ENCODE results near the gene GPR84.
A peak's percentile ranks its signal among the peaks of the same experiment; 100 is the strongest.

The GPR84 gene

DNA sequence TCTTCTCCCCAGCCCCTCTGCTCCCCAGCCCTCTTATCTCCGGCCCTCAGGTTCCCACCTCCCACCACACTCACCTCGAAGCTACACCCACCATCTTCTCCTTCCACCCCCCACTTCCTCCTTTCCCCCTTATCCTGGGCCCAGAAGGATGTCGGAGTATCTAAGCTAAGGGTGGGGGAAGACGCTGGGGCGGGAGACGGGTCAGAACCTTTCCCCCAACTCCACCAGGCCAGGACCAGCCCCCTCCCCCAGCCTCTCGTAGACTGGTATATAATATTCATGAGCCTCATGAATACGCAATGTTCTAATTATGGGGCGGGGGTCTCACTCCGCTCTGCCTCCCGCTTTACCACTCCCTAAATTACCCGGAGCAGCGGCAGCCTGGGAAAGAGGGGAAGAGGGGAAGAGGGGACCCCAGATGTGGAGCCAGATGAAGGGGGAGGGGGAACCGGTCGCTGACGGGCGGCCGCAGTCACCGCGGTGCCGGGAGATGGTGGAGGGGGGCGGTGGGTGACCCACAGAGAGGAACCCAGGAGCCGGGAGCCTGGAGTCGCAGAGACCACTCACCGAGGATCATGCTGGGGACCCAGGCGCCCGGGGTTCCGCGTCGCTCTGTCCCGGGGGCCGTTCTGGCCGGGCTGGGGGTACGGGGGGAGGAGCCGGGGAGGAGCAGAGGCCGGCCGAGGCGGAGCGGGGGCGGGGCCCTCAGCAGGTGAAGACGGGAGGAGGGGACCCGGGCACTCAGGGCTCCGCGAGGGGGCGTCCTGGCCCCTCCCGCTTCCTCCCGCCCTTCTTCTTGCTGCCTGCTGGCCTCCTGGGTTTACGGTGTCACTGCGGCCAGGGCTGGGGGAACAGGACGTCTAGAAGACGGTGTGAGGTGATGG lies 26.6 kb upstream of the GPR84 start:
- peak; percentile 36 for DNase-seq (ENCODE audit: low read depth)

GRCh38 chr12:54390176-54390667 lies 25.9 kb upstream of the GPR84 start:
- DNase-seq (ENCODE audit: low read depth) = no peak

- DNase-seq (ENCODE audit: low read depth) = no peak
These were observed 25.4 kb upstream of the GPR84 start for GRCh38 chr12:54389607-54390175.

- DNase-seq (ENCODE audit: low read depth) = no peak
These were observed 24.8 kb upstream of the GPR84 start for GRCh38 chr12:54389134-54389508.

DNA sequence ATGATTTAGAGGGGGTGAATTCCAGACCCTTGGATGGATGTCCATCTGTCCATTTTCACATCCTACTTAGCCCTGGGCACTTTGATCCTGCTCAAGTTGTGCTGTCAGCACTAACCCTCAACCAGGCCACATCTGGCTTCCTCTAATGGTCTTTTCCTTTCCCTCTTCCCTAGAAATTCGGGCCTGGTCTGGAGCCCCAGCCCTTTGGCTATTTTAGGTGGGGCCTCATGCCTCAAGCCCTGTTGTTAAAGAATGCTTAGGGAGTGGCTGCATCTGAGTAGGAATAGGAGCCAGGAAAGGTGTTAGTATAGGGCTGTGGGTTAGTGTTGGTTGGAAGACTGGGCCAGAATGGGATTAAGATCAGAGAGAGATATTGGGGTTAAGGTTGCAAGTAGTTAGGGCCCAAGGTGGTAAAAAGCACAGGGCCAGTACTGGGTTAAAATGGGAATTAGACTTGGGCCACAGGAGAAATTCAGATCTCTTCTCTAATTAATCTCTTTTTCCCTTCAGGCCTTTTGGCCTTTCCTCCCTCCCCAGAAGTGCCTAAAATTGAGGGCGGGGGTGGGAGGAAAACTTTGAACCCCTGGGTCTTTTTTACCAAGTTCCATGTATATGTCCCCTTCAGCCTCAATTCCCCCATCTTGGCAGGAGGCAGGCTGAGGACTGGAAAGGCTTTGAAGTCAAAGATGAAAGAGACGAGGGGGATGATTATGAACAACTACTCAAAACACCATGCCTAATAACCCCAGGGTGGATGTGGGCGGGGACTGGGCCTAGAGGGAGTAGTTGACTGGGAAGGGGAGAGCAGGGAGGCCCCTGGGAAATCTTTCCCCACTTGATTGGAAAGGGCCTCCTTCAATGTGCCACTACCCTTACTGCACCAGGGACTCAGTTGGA lies 24.2 kb upstream of the GPR84 start:
- DNase-seq (ENCODE audit: low read depth) = no peak

- DNase-seq (ENCODE audit: low read depth) = no peak
These were observed 22.8 kb upstream of the GPR84 start for GRCh38 chr12:54387114-54387467.

DNA sequence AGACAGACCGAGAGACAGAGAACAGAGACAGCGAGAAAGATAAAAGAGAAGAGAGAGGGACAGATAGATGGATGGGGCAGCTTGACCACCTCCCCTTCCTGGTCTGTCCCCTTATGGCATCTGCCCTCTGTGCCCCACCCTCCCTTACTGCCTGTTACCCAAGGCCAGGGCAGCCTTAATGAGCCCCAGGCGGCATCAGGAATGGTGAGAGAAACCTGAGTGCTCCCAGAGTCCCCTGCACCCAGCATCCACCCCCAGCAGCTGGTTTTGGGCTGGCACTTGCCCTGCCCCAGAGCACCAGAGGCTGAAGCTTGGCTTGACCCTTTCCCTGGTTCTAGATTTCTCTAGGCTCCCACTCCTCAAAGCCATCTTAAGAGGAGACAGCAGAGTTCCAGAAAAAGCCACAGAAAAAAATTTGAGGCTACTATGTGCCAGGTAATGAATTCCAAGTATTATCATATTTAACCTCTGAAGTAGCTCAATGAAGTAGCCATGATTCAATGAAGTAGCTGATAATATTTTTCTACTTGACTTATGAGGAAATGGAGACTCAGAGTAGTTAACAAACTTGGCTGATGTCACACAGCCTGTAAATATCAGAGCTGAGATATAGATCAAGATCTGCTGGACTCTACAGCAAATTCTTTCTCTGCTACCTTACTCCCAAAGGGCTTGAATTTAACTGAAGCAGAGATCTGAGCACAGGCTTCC lies 22.3 kb upstream of the GPR84 start:
- no peak for DNase-seq (ENCODE audit: low read depth)

DNA sequence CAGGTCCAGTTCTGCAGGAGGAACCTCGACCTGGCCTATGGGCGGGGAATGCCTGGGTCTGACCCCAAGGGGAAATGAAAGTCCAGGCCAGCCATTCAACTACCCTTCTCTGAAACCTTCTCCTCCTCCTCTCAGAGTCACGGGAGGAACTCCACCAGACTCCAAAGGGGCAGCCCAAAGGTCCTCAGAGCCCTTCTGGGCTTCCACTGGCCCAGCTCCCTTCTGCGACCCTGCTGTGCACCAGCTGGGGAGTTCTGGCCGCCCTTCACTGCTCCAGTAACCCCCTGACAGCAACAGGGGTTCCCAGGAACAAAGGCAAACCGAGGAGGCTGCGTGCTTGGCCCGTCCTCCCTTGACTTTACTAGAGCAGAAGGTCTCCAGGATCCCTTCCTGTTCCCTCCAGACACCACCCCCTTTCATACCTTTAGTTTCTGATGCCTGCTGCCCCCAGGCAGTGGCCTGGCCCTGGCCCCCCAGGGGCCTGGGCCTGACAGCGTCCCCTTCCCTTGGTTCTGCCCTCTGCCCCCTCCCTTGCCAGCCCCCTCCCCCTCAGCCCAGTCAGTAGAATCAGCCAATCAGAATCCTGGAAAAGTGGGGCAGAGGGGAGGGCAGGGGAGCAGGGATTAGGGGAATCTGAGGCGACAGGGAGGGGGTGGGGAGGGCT lies 21.1 kb upstream of the GPR84 start:
- DNase-seq (ENCODE audit: low read depth) = no peak

DNA sequence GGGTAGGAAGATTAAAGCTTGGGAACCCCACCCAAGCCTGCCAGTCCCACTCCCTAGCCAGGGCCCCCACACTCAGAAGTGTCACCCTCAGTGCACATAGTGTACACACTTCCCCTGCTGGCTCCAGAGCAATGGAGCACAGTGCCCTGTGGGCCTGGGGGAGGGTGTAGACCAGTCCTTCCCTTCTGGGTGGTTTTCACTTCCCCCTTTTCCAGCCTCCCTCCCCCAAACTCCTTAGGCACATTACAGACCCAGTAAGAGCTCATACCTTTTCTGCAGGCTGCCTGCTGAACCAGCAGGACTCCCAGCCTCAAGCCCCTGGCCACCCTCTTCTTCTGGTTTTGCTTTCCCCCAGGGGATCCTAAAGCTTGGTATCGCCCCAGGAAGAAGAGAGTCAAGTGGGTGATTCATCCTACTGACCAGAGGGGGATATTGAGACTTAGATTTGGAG lies 20.3 kb upstream of the GPR84 start, which contains the start of gene ZNF385A:
Gene ZNF385A (minus strand): TSS at position 143 of the 451 bp plus-strand sequence. CDS start 219 bp downstream, outside the sequence.
- no peak for DNase-seq (ENCODE audit: low read depth)

DNA sequence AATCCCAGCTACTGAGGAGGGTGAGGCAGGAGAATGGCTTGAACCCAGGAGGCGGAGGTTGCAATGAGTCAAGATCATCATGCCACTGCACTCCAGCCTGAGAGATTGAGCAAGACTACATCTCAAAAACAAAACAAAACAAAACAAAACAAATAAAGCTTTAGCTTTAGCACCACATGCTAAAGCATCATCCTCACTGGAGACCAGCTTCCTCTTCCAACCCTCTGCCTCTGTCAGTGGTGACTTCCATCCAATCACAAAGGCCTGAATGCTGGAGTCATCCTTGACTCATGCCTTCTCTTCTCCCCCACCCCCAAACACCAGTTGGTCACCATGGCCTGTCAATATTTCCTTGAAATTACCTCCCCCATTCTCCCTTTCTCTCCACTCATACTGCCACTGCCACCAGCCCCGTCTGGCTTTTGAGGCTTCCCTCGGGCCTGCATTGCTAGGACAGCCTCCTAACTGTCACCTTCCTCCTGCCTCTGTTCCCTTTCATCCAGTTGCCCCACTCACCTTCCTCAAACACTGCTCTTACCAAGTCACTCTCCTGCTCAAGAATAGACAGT lies 18.8 kb upstream of the GPR84 start:
- no peak for DNase-seq (ENCODE audit: low read depth)

GRCh38 chr12:54381136-54381535 lies 16.9 kb upstream of the GPR84 start:
- no peak for DNase-seq (ENCODE audit: low read depth)

DNA sequence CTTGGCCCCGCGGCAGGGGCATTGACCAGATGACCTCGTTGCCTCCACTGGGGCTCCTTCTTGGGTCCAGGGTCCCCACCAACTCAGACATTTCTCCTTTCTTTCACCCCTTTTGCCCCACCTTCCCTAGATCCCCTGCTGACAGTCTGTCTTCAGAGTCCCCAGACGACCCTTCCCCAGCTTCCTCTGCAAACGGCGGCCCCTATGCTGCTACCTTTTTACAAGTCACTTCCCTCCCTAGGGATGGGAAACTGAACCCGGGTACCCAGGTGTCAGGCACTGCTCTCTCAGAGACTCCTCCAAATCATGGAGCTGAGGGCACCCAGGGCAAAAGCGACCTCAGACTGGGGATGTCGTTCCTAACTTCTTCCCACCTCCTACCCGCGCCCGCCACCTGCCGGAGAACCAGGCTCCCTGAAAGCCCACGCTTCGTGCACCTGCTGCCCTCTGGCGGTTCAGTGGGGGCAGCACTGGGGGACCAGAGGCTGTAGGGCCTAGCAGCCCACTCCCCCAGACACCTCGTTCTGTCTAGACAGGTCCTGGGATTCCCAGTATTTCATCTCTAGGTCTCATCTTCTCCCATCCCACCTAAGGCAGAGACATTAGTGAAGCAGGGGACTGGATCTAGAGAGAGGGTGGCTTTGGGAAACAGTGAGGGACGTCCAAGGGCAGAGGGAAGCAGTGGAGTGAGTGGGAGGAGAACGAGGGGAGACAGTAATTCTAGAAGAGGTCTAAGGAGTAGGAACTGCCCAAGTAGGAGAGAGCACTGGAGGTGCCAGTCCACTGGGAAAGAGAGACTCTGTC lies 15.3 kb upstream of the GPR84 start:
- DNase-seq (ENCODE audit: low read depth) = peak; percentile 83

- DNase-seq (ENCODE audit: low read depth) = no peak
These were observed 14.6 kb upstream of the GPR84 start for GRCh38 chr12:54378796-54379397.

- DNase-seq (ENCODE audit: low read depth) = no peak
These were observed 13.7 kb upstream of the GPR84 start for GRCh38 chr12:54377797-54378515.

DNA sequence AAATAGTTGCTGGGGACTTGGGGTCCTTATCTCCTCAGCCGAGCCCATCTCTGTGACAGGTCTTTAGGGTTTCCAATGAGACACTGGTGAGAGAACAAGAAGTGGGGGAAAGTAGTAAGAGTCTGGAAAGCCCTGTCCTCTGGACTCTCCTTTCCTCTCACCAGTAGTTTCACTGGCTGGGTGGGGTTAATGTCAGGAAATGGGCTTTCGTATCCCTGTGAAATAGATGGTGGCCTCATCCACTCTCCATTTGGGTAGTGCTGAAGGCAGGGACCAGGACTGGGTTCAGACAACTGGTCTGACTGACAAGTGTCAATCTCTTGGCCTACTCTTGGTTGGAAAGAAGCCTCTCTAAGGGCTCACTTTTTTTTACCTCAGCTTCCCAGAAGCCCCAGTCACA lies 12.7 kb upstream of the GPR84 start:
- DNase-seq (ENCODE audit: low read depth) = no peak

GRCh38 chr12:54376596-54376995 lies 12.3 kb upstream of the GPR84 start:
- DNase-seq (ENCODE audit: low read depth) = no peak

DNA sequence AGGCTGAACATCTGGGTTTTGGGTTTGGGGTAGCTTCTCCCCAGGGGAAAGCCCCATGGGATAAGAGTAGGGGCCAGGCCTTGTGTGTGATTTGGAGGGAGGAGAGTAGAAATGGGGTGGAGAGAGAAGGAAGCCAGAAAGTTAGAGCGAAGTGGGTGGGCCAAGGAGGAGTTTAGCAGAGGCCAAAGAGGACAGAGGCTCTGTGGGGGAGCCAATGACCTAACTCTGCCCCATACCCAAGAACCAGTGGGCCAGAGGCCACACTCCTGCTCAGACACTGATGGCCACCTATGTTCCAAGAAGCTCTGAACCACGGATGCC lies 10.9 kb upstream of the GPR84 start:
- DNase-seq (ENCODE audit: low read depth) = no peak

DNA sequence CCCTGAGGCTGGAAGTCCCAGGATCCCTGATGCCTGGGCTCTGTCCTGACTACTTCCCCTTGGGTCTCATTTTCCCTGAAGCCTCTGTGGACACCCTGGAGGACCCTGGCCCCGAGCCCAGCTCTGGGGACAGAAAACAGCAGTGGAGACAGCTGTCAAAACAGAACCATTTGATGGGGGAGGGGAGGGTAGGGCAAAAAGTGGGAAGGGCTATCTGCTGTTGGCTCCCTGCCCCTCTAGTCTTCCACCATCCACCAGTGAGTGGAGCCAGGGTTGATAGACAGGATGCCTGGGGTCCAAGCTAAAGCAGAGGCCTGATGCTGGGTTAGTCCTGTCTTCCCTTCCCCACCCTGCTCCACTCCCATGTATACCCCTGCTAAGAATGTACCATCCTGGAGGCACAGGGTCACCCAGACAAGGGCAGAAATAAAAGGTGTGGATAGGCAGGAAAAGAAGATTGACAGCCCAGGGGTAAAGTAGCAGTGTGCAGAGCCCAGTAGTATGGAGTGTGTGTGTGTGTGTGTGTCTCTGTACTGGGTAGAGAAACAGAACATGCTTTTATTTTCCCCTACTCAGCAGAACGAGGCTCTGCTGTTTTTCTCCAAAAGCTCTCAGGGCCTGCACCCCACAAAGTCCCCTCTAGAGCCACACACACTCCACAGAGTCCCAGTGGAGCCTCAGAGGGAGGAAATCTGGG lies 10.4 kb upstream of the GPR84 start:
- DNase-seq (ENCODE audit: low read depth) = no peak

Data from activated T-cell treated with anti-CD3 and anti-CD28 coated beads for 24 hours (primary cell).